GM12874 (cell line): Measurements from ENCODE around the gene DDAH1.

Experiments used
- TF ChIP-seq, protein P1 (sequence below): IDR thresholded peaks from 2 replicates; pipeline ENCODE4 v1.5.1; 2011; ENCODE audit warnings: low read depth, mild to moderate bottlenecking, control low read depth, low read length, moderate library complexity; ENCODE audit not compliant: insufficient read depth

Gene DDAH1

DNA sequence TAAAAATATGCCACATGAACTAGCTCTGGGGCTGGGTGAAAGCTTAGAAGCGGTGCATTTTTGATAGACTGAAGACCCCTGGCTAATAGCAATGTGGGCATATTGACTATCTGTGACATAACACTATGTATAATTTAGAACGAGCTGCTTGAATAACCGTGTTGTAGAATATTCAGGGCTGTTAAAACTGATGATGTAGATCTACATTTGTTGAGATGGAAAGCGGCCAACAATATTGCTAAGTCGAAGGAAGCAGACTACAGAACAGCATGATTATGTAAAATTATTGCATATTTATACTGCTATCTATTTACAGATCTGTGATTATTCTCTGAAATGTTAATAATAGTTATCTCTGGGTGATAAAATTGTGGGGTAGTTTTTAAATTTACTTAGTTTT lies 147.4 kb downstream of the DDAH1 start:
- TF ChIP-seq, protein P1, sequence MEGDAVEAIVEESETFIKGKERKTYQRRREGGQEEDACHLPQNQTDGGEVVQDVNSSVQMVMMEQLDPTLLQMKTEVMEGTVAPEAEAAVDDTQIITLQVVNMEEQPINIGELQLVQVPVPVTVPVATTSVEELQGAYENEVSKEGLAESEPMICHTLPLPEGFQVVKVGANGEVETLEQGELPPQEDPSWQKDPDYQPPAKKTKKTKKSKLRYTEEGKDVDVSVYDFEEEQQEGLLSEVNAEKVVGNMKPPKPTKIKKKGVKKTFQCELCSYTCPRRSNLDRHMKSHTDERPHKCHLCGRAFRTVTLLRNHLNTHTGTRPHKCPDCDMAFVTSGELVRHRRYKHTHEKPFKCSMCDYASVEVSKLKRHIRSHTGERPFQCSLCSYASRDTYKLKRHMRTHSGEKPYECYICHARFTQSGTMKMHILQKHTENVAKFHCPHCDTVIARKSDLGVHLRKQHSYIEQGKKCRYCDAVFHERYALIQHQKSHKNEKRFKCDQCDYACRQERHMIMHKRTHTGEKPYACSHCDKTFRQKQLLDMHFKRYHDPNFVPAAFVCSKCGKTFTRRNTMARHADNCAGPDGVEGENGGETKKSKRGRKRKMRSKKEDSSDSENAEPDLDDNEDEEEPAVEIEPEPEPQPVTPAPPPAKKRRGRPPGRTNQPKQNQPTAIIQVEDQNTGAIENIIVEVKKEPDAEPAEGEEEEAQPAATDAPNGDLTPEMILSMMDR = no peak

DNA sequence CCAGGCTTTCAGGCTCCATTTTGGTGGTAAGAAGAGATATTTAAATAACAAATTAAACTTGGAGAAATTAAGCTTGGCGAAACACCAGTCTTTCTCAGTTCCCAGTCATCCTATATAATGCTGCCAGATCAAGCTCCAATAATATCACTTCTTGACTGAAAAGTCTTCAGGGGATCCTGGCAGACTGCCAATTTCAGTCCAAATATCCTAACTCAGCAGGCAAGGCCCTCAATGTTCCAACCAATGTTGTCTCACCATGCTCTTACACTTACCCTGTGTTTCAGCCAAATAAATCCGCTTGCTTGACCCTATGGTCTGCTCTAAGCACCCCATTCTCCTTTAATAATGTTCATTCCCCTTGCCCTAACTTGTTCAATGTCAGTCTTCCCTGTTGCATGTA lies 148.6 kb downstream of the DDAH1 start:
- TF ChIP-seq, protein P1 = no peak

DNA sequence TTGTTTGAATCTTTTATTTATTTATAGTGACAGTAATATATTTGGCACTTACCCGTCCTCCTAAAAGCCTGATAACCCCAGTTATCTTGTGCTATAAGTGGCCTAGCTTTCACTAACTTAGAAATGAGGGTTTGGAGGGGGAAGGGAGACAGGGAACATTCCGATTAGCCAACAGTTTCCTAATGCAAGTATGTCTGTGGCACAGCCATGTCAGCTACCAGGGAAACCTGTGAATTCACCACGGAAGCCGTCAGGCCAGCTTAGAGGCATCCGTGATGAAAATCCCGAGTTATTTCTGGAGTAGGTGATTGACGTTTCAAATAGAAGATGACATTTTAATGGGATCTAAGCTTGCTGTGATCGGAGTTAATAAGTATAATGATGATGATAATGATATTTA lies 149.2 kb downstream of the DDAH1 start:
- TF ChIP-seq, protein P1 = no peak

DNA sequence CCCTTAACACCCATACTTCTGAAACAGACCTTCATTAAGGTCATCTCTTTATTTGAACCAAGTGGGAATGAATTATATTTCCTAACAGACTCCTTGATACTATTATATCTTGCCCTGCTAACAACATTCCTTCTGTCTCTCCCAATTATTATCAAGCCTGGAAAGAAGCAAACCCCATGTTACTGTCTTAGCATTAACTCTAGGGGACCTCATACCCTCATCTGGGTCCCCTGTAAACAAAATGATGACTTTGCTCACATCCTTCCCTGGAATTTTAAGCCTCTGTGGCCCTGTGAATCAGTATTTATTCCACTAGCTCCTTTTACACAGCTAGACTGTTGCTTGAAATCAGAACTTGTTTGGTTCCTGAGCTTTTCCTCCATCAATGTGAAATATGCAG lies 150.2 kb downstream of the DDAH1 start:
- TF ChIP-seq, protein P1 = no peak

DNA sequence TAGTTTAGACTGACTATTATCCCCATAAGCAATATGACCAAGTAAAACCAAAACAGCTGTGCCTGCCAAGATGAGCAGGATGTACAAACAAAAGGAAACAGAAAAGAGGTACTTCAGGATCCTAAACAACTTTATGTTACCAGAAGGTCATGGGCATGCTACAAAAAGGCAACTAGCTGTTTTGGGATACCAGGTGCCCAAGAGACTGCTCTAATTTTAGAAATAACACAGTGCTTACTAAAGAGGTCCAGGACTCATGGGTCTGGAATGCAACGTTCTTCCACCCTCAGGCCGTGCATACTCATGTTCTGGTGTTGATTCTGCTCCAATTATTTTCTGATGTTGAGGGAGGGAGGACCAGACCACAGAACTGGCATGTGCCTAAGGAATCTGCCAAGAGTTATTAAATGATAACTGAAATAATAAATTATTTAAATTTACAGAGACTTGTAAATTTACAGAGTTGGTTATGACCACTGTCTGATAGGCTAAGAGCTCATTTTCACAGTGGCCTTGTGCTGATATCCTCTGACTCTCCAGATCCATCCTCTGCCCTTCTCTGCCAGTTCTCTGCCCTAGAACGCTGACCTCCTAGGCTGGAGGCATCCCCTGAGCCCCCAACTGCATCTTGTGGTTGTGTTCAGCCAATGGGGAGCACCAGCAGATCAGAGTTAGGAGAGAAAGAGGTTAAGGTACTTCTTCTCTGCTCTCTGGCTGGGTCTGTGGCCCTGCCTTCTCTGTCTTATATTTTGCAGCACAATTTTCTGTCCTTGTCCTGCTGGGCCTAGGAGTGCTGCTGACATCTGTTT lies 150.9 kb downstream of the DDAH1 start:
- TF ChIP-seq, protein P1 = no peak

DNA sequence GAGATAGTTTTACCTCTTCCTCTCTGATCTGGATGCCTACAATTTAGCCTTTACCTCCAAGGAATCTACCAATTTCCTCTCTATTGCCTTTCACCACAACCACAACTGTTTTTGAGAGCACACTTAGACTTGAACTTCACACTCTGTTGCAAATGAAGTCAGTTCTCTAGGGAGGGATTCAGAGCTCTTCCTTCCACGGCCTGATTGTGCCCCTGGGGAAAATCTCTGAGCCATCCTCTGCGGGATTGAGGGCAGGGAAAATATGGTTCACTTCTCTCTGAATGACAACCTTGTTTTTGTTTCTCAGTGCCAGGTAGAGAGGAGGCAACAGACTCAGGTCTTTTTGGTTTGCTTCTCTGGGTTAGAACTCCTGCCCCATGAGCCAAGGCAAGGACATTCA lies 153.1 kb downstream of the DDAH1 start:
- TF ChIP-seq, protein P1 = no peak

DNA sequence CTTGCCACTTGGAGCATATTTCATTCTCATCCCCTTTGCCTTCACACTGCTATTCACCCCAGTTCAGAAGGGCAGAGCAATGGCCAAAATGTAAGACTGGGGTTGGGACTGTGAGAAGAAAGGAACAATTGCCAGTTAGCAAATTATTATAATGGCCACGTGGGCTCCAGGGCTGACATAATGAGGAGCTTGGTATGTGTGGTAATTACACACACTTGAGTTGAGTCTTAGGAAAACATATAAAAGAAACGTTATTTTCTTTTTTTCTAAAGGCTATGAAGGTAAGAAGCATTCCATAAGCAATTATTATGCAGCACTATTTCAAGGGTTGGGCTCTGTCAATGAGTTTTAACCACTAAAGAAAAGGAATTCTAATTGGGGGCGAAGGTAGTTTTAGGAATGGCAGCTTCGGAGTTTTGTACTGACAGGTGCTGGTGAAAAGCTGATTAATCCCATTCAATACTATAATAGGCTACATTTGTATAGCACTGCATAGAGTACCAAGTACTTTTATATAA lies 156.1 kb downstream of the DDAH1 start:
- TF ChIP-seq, protein P1 = no peak
